ENCODE results near the gene TMEM263.
"Not testable (repeated sequence)": the region's sequence is repeated elsewhere in the genome, so short reads cannot be mapped to it uniquely, and the experiment has no call there.

The TMEM263 gene

GRCh38 chr12:106997916-106998315 is 42.2 kb downstream of the TMEM263 start:
- no peak overlapping the region for H3K4me3 ChIP-seq (replicated peaks in 1 of 2; ENCODE audit: low read depth in 2 of 2, low read length in 2 of 2)
- DNase-seq (ENCODE audit: low read depth in 2 of 2): no peak
- TF ChIP-seq CTCF (IDR thresholded peaks at IDR 0.05; ENCODE audit: low read depth, low read length): no peak

- TF ChIP-seq CTCF (IDR thresholded peaks at IDR 0.05; ENCODE audit: low read depth, low read length): no peak
- H3K4me3 ChIP-seq (replicated peaks in 1 of 2; ENCODE audit: low read depth in 2 of 2, low read length in 2 of 2): no peak overlapping the region
- no peak for DNase-seq (ENCODE audit: low read depth in 2 of 2)
Measured at GRCh38 chr12:106999446-106999845, 43.7 kb downstream of the TMEM263 start.

GRCh38 chr12:107002665-107003064 is 47.0 kb downstream of the TMEM263 start:
- DNase-seq (ENCODE audit: low read depth in 2 of 2); H3K4me3 ChIP-seq (replicated peaks in 1 of 2; ENCODE audit: low read depth in 2 of 2, low read length in 2 of 2): not testable (repeated sequence)

GRCh38 chr12:107007411-107007810 is 51.7 kb downstream of the TMEM263 start:
- no peak for DNase-seq (ENCODE audit: low read depth in 2 of 2)
- H3K4me3 ChIP-seq (replicated peaks in 1 of 2; ENCODE audit: low read depth in 2 of 2, low read length in 2 of 2): no peak overlapping the region
- TF ChIP-seq CTCF (IDR thresholded peaks at IDR 0.05; ENCODE audit: low read depth, low read length): no peak

GRCh38 chr12:107011519-107011918 is 55.8 kb downstream of the TMEM263 start:
- no peak overlapping the region for H3K4me3 ChIP-seq (replicated peaks in 1 of 2; ENCODE audit: low read depth in 2 of 2, low read length in 2 of 2)
- no peak for DNase-seq (ENCODE audit: low read depth in 2 of 2)
- no peak for TF ChIP-seq CTCF (IDR thresholded peaks at IDR 0.05; ENCODE audit: low read depth, low read length)

- DNase-seq (ENCODE audit: low read depth in 2 of 2): no peak
- no peak for TF ChIP-seq CTCF (IDR thresholded peaks at IDR 0.05; ENCODE audit: low read depth, low read length)
- H3K4me3 ChIP-seq (replicated peaks in 1 of 2; ENCODE audit: low read depth in 2 of 2, low read length in 2 of 2): no peak overlapping the region
Measured at GRCh38 chr12:107012736-107013425, 57.2 kb downstream of the TMEM263 start.

GRCh38 chr12:107014055-107014454 is 58.3 kb downstream of the TMEM263 start:
- TF ChIP-seq CTCF (IDR thresholded peaks at IDR 0.05; ENCODE audit: low read depth, low read length): no peak
- no peak overlapping the region for H3K4me3 ChIP-seq (replicated peaks in 1 of 2; ENCODE audit: low read depth in 2 of 2, low read length in 2 of 2)
- no peak for DNase-seq (ENCODE audit: low read depth in 2 of 2)

Data from cardiac fibroblast (primary cell).